Occipital lobe (tissue), 3 donors: ENCODE measurements around the gene COPS6. TPM values are rescaled to one million over a fixed set of nuclear protein-coding genes. Genes with fewer than 3 reads are reported as not detected.
"Not testable (repeated sequence)": the region's sequence is repeated elsewhere in the genome, so short reads cannot be mapped to it uniquely, and the experiment has no call there.

Experiments
- DNase-seq: peaks from one replicate; lab custom pipeline; 2025; lab: John Stamatoyannopoulos, UW
- small RNA-seq: library from RNA; depleted of rRNA; stranded (forward); fragments of <200 nt; gene quantifications from one replicate; pipeline ENCODE3, GENCODE V24; 2014
- total RNA-seq: library from RNA; depleted of rRNA; stranded (reverse); fragments of >200 nt; gene quantifications from one replicate; pipeline ENCODE4 v1.2.3, GENCODE V29; 2014

COPS6 gene
- total RNA-seq, 1 donor from 2014 or later, result 25.9 TPM

DNA sequence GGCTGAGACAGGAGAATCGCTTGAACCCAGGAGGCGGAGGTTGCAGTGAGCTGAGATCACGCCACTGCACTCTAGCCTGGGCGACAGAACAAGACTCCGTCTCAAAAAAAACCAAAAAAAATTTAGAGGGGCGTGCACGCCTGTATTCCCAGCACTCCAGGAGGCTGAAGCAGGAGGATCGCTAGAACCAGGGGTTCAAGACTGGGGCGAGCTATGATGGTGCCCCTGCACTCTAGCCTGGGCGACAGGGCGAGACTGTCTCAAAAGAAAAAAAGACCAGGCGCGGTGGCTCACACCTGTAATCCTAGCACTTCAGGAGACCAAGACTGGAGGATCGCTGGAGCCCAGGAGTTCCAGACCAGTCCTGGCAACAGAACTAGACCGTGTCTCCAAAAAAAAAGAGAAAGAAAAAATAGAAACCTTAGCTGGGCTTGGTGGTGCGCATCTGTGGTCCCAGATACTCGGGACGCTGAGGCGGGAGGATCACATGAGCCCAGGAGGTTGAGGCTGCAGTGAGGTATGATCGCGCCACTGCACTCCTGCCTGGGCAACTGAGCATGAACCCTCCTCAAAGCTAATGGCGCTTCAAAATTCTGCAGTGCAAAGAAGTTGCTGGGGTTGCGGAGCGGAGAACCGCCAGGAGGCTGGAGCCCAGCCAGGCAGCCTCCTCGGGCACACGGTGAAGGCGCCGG, 37.6 kb downstream of the COPS6 start:
- peak; percentile 66 for DNase-seq

GRCh38 chr7:100126931-100127865, 38.4 kb downstream of the COPS6 start, which contains the start of gene MBLAC1:
TSS of gene MBLAC1 (plus strand) at chr7:100126967. CDS start at chr7:100127396, 429 bp downstream.
- DNase-seq, result peak; percentile 89

DNA sequence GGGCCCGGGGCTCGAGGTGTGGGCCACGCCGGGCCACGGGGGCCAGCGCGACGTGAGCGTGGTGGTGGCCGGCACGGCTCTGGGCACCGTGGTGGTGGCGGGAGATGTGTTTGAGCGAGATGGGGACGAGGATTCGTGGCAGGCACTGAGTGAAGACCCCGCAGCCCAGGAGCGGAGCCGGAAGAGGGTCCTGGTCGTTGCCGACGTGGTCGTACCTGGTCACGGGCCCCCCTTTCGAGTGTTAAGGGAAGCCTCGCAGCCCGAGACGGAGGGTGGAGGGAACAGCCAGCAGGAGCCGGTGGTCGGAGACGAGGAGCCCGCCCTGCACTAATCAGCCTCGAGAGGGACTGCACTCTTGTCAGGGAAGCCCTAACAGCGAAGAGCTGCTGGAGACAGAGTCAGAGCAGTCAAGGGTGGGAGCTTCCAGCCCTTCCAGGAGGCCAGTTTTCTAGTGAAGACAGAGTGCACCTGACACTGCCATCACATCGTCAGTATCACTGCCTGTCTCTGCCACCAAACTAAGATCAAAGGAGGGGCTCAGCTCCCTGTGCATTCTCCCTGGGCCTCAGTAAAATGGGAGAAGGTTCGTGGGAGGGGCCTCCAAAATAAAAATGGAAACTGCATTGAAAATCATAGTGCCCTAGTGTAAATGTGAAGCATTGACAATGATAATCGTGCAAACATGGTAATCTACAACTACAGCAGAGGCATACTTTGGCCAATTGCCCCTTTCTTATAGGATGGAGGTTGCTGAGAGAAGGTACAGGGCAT, 39.3 kb downstream of the COPS6 start:
- DNase-seq, result peak; percentile 19

DNA sequence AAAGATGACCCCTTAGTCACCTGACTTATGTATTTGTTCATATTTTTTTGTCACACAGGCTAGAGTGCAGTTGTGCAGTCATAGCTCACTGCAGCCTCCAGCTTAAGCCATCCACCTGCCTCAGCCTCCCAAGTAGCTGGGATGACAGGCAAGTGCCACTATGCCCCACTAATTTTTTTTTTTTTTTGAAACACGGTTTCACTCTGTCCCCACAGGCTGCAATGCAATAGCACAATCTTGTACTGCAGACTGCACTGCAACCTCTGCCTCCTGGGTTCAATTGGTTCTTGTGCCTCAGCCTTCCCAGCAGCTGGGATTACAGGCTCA, 39.8 kb downstream of the COPS6 start:
- no peak for DNase-seq

- not testable (repeated sequence) for DNase-seq
Measured at GRCh38 chr7:100130220-100130607, 41.4 kb downstream of the COPS6 start.

DNA sequence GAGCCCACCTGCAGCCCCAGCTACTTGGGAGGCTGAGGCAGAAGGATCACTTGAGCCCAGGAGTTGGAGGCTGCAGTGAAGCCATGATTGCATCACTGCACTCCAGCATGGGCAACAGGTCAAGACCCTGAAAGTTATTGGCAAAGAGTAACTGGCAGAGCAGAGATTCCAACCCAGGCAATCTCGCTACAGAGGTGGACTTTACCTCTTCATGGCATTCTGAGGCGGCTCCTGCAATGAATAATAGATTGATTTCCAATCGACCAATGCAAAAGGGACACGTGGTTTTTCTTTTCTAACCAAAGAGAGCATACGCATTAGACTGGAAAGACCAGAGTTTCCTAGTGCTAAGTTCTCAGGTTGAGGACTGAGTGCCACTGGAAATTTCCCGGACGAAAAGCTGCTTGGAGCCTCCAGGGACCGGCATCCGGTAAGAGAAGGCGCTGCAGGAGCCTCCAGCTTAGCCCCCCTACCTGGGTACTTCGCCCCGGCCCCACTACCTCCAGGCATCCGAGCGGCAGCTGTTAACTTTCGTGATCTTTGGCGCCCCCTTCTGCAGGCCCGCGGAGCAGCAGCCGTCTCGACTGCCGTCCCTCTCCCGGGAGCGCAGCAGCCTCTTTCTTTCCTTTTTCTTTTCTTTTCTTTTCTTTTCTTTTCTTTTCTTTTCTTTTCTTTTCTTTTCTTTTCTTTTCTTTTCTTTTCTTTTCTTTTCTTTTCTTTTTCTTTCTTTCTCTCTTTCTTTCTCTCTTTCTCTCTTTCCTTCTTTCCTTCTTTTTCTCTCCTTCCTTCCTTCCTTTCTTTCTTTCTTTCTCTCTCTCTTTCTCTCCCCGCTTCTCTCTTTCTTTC, 42.1 kb downstream of the COPS6 start:
- DNase-seq, result peak; percentile 45

DNA sequence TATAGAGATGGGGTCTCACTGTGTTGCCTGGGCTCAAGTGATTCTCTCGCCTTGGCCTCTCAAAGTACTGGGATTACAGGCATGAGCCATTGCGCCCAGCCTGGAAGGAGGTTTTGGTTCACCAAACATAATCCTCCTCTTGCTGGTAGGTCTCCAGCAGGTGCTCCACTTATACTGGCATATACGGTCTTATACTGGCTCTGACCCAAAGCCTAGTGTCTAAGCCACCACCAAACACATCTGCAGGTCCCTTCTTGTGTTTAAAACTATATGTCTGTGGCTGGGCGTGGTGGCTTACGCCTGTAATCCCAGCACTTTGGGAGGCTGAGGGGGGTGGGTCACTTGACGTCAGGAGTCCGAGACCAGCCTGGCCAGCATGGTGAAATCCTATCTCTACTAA, 43.4 kb downstream of the COPS6 start:
- DNase-seq, result no peak

- no peak for DNase-seq
Measured at GRCh38 chr7:100132697-100133151, 44.0 kb downstream of the COPS6 start.

DNA sequence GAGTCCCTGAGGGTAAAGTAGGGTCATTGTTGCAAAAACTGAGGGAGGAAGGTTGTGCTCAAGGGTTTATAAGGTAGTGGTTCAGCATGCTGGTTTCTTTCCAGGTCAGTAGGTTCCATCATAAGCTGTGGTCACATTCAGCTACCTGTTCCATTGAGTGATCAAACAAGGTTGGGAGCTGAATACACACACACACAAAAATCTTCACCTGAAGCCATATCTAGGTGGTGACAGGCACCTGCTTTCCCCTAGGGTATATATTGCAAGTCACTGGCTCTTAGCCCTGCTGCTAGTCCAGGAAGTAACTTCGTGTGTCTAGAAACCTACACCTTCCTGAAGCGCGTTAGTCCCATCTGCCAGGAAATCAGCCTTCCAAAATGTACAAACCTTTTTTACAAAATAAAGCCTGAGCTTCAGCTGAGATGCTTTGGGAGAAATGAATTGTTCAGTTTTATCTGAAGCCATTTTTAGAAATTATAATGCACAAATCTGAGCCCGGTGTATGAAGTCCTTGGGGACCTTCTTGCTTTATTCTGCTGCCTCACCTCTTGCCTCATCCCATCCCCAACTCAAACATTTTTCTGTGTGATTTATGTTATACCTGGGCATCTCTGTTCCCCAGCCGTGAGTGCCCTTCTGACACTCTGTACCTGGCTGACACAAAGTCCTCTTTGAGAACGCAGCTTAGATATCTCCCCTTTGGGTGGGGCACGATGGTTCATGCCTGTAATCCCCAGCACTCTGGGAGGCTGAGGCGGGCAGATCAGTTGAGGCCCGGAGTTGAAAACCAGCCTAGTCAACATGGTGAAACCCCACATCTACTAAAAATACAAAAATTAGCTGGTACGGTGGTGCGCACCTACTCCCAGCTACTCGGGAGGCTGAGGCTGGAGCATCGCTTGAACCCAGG, 49.3 kb downstream of the COPS6 start:
- DNase-seq, result no peak

DNA sequence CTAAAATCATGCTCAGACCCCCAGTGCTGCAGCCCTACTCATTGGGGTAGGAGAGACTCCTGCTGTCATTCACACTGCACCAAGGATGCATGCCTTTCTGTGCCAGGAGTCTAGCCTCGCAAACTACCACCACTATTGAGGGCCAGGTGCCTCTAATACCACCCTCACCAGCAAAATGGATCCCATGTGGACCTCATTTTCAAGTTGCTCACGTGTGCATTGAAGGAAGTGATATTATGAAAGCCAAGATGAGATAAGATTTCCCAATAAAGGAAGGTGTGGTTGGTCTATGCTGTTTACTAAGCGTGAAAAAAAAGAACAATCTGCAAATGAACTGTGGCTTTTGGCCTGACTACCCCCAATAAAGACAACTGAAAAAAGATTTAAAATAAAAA, 52.8 kb downstream of the COPS6 start:
- DNase-seq, result no peak

Small RNA genes lying within 50 kb of the gene (small RNA-seq; reads per million reads assigned to genes)
- gene MIR106B (71.0 reads per million, percentile 96 among the genes with 10 or more reads in this experiment), gene MIR25 (1,483 reads per million, percentile 99 among the genes with 10 or more reads in this experiment), gene MIR93 (770 reads per million, percentile 98 among the genes with 10 or more reads in this experiment)

Other genes starting within 250 kb of the COPS6 start
- not detected for gene OR2AE1, start 211.9 kb upstream of the COPS6 start, total RNA-seq
- 9.0 TPM for gene TRIM4, start 169.4 kb upstream of the COPS6 start, total RNA-seq
- 0.47 TPM for gene GJC3, start 159.3 kb upstream of the COPS6 start, total RNA-seq
- not detected for gene AZGP1, start 112.9 kb upstream of the COPS6 start, total RNA-seq
- gene ZKSCAN1, start 73.4 kb upstream of the COPS6 start, total RNA-seq, result 83.3 TPM
- gene ZSCAN21, start 39.2 kb upstream of the COPS6 start, total RNA-seq, result 14.7 TPM
- 45.2 TPM for gene ZNF3, start 7.2 kb upstream of the COPS6 start, total RNA-seq
- 44.8 TPM for gene MCM7, start 12.4 kb downstream of the COPS6 start, total RNA-seq
- 27.1 TPM for gene AP4M1, start 12.7 kb downstream of the COPS6 start, total RNA-seq
- 17.8 TPM for gene TAF6, start 30.4 kb downstream of the COPS6 start, total RNA-seq
- gene CNPY4, start 30.7 kb downstream of the COPS6 start, total RNA-seq, result 19.2 TPM
- gene MBLAC1, start 38.0 kb downstream of the COPS6 start, total RNA-seq, result 6.4 TPM
- 22.6 TPM for gene LAMTOR4, start 59.9 kb downstream of the COPS6 start, total RNA-seq
- 8.0 TPM for gene TRAPPC14, start 69.8 kb downstream of the COPS6 start, total RNA-seq
- 2.3 TPM for gene GAL3ST4, start 79.6 kb downstream of the COPS6 start, total RNA-seq
- 71.9 TPM for gene GPC2, start 88.4 kb downstream of the COPS6 start, total RNA-seq
- gene STAG3, start 88.9 kb downstream of the COPS6 start, total RNA-seq, result 0.78 TPM
- gene PVRIG, start 131.0 kb downstream of the COPS6 start, total RNA-seq, result not detected
- gene SPDYE3, start 218.7 kb downstream of the COPS6 start, total RNA-seq, result not detected